ENCODE data around the gene LTC4S. TPM values are rescaled to one million over a fixed set of nuclear protein-coding genes. Genes with fewer than 3 reads are reported as not detected.

Gene LTC4S
- total RNA-seq, 1 donor from 2014 or later, result 2.6 TPM

- H3K27ac Mint-ChIP-seq, result no peak overlapping the region
- intact Hi-C loops (cut with micrococcal nuclease), result loop anchor here (1.0 to 2.0 kb wide), 6 partner anchors 19 to 288 kb away; partner anchors contain the start of genes MRNIP and TBC1D9B
- DNase-seq (no peak), ATAC-seq (ENCODE audit: low read depth) (no peak)
- peaks cover 21% of the 10 kb centered on the region for H3K36me3 Mint-ChIP-seq (ENCODE audit: low read depth)
- H3K4me3 Mint-ChIP-seq, result no peak overlapping the region
- H3K9me3 Mint-ChIP-seq, result no peaks in the 10 kb centered on the region
- peaks cover 32% of the 10 kb centered on the region for H3K4me1 Mint-ChIP-seq
- POLR2A ChIA-PET, result interaction anchor here (0.9 to 3.6 kb wide), 8 partner anchors 11 to 173 kb away, joined by 3 to 56 read pairs (median 6); partner anchors contain the start of genes MRNIP and SQSTM1
- CTCF ChIA-PET, result interaction anchor here (0.5 to 3.6 kb wide), 24 partner anchors 9 to 526 kb away, joined by 3 to 29 read pairs (median 4); partner anchors contain the start of genes SQSTM1 and TBC1D9B
- TF ChIP-seq CTCF (IDR thresholded peaks at IDR 0.05), result no peak
- no peaks in the 10 kb centered on the region for H3K27me3 Mint-ChIP-seq
These were observed 8.6 kb downstream of the LTC4S start for GRCh38 chr5:179802207-179802883.

- ChIA-PET POLR2A (interaction anchor here (1.1 to 3.6 kb wide), 7 partner anchors 17 to 172 kb away, joined by 3 to 56 read pairs (median 5); partner anchors contain the start of genes MRNIP and SQSTM1), CTCF (interaction anchor here (1.0 to 3.6 kb wide), 10 partner anchors 17 to 171 kb away, joined by 3 to 29 read pairs (median 8); partner anchors contain the start of genes SQSTM1 and TBC1D9B)
- Mint-ChIP-seq H3K27me3 (no peaks in the 10 kb centered on the region), H3K4me3 (no peak overlapping the region), H3K9me3 (no peaks in the 10 kb centered on the region), H3K36me3 (ENCODE audit: low read depth) (peaks cover 19% of the 10 kb centered on the region), H3K4me1 (peaks cover 35% of the 10 kb centered on the region), H3K27ac (no peak overlapping the region)
- DNase-seq (no peak), ATAC-seq (ENCODE audit: low read depth) (no peak)
- intact Hi-C loops (cut with micrococcal nuclease), result loop anchor here (1.0 to 2.0 kb wide), 6 partner anchors 18 to 288 kb away; partner anchors contain the start of genes MRNIP and TBC1D9B
- no peak for TF ChIP-seq CTCF (IDR thresholded peaks at IDR 0.05)
These were observed 9.3 kb downstream of the LTC4S start for GRCh38 chr5:179802950-179803562.

GRCh38 chr5:179803651-179804554, 10.1 kb downstream of the LTC4S start:
- no peak for TF ChIP-seq CTCF (IDR thresholded peaks at IDR 0.05)

GRCh38 chr5:179804555-179804947, 10.8 kb downstream of the LTC4S start:
- Mint-ChIP-seq H3K4me3 (peak overlapping the region; percentile 84), H3K27me3 (no peaks in the 10 kb centered on the region), H3K36me3 (ENCODE audit: low read depth) (peaks cover 7% of the 10 kb centered on the region), H3K27ac (no peak overlapping the region), H3K9me3 (no peaks in the 10 kb centered on the region), H3K4me1 (peaks cover 37% of the 10 kb centered on the region)
- intact Hi-C loops (cut with micrococcal nuclease), result no loop called here
- ChIA-PET CTCF (interaction anchor here (1.3 to 3.6 kb wide), 2 partner anchors 41 to 170 kb away, joined by 4 to 29 read pairs; no protein-coding TSS in a partner anchor), POLR2A (interaction anchor here (0.6 to 3.6 kb wide), 2 partner anchors 9 to 15 kb away, joined by 3 to 56 read pairs; partner anchors contain the start of gene SQSTM1)
- ATAC-seq (ENCODE audit: low read depth) (no peak), DNase-seq (no peak)
- TF ChIP-seq CTCF (IDR thresholded peaks at IDR 0.05), result no peak

More at GRCh38 chr5:179803651-179804554, 10.1 kb downstream of the LTC4S start:
- POLR2A ChIA-PET, result interaction anchor here (0.6 to 3.6 kb wide), 4 partner anchors 8 to 171 kb away, joined by 3 to 56 read pairs (median 3); partner anchors contain the start of gene SQSTM1
- DNase-seq, result no peak
- Mint-ChIP-seq H3K4me1 (peaks cover 37% of the 10 kb centered on the region), H3K36me3 (ENCODE audit: low read depth) (peaks cover 14% of the 10 kb centered on the region), H3K27ac (peak overlapping the region; percentile 24), H3K4me3 (peak overlapping the region; percentile 41), H3K9me3 (no peaks in the 10 kb centered on the region), H3K27me3 (no peaks in the 10 kb centered on the region)
- peak; percentile 7 for ATAC-seq (ENCODE audit: low read depth)
- intact Hi-C loops (cut with micrococcal nuclease), result loop anchor here (2.0 kb wide), 2 partner anchors 33 to 287 kb away; no protein-coding TSS in a partner anchor
- CTCF ChIA-PET, result interaction anchor here (1.3 to 3.6 kb wide), 3 partner anchors 40 to 170 kb away, joined by 4 to 29 read pairs (median 17); no protein-coding TSS in a partner anchor
